Measurements from ENCODE around the gene LRRC19. TPM values are rescaled to one million over a fixed set of nuclear protein-coding genes. Genes with fewer than 3 reads are reported as not detected.
A peak's percentile ranks its signal among the peaks of the same experiment; 100 is the strongest.

LRRC19 gene
- total RNA-seq, 4 donors from 2014 or later = not detected

GRCh38 chr9:26950521-26950920 lies 55.0 kb downstream of the LRRC19 start:
- intact Hi-C loops (cut with DNase I; ENCODE audit: low total_unique reads) = no loop called here
- H3K27ac ChIP-seq = no peak overlapping the region
- TF ChIP-seq CTCF (IDR thresholded peaks at IDR 0.05) (no peak), POLR2A (IDR thresholded peaks at IDR 0.05) (no peak)

GRCh38 chr9:26949637-26950069 lies 55.8 kb downstream of the LRRC19 start:
- intact Hi-C loops (cut with DNase I; ENCODE audit: low total_unique reads) = no loop called here
- no peak for TF ChIP-seq POLR2A (IDR thresholded peaks at IDR 0.05)

More at GRCh38 chr9:26950521-26950920, 55.0 kb downstream of the LRRC19 start:
- Histone ChIP-seq H3K9me3 (no peaks in the 10 kb centered on the region), H3K36me3 (no peaks in the 10 kb centered on the region), H3K4me1 (peaks cover 0 to 2% of the 10 kb centered on the region in 2 donors), H3K4me3 (no peak overlapping the region), H3K27me3 (no peaks in the 10 kb centered on the region)
- DNase-seq = no peak

GRCh38 chr9:26947736-26948135 lies 57.7 kb downstream of the LRRC19 start:
- no peak for TF ChIP-seq POLR2A (IDR thresholded peaks at IDR 0.05)
- TF ChIP-seq CTCF (IDR thresholded peaks at IDR 0.05) = no peak
- Histone ChIP-seq H3K27ac (peak overlapping the region; percentile 97 to 98), H3K4me1 (peaks cover 0 to 4% of the 10 kb centered on the region in 2 donors), H3K27me3 (no peaks in the 10 kb centered on the region), H3K4me3 (peak overlapping the region; percentile 79 to 97), H3K36me3 (no peaks in the 10 kb centered on the region), H3K9me3 (no peaks in the 10 kb centered on the region)
- no peak for DNase-seq
- intact Hi-C loops (cut with DNase I; ENCODE audit: low total_unique reads) = no loop called here

More at GRCh38 chr9:26949637-26950069, 55.8 kb downstream of the LRRC19 start:
- no peak overlapping the region for H3K4me3 ChIP-seq
- H3K9me3 ChIP-seq = no peaks in the 10 kb centered on the region
- no peaks in the 10 kb centered on the region for H3K36me3 ChIP-seq
- H3K27me3 ChIP-seq = no peaks in the 10 kb centered on the region
- DNase-seq = no peak
- no peak overlapping the region for H3K27ac ChIP-seq
- peaks cover 0 to 4% of the 10 kb centered on the region in 2 donors for H3K4me1 ChIP-seq

GRCh38 chr9:26946753-26947727 lies 58.4 kb downstream of the LRRC19 start, which contains the start of gene PLAA:
TSS of gene PLAA (minus strand) at chr9:26947242. CDS start at chr9:26947045, 197 bp downstream.
- H3K36me3 ChIP-seq = no peaks in the 10 kb centered on the region
- H3K4me1 ChIP-seq = peaks cover 0 to 4% of the 10 kb centered on the region in 2 donors
- no peaks in the 10 kb centered on the region for H3K27me3 ChIP-seq
- intact Hi-C loops (cut with DNase I; ENCODE audit: low total_unique reads) = no loop called here
- H3K27ac ChIP-seq = peak within 1 kb of the TSS; percentile 97 to 98
- peak within 1 kb of the TSS; percentile 79 to 97 for H3K4me3 ChIP-seq
- no peaks in the 10 kb centered on the region for H3K9me3 ChIP-seq
- DNase-seq = peak; percentile 86 to 89
- TF ChIP-seq CTCF (IDR thresholded peaks at IDR 0.05) = peak in 3 of 4 experiments; percentile 6 to 44 (median 10)
- TF ChIP-seq POLR2A (IDR thresholded peaks at IDR 0.05) = peak; percentile 33 to 36

GRCh38 chr9:26945591-26945990 lies 59.9 kb downstream of the LRRC19 start:
- no peaks in the 10 kb centered on the region for H3K36me3 ChIP-seq
- no peaks in the 10 kb centered on the region for H3K9me3 ChIP-seq
- no peaks in the 10 kb centered on the region for H3K27me3 ChIP-seq
- peak overlapping the region; percentile 79 to 97 for H3K4me3 ChIP-seq
- no peak for TF ChIP-seq POLR2A (IDR thresholded peaks at IDR 0.05)
- no peak for TF ChIP-seq CTCF (IDR thresholded peaks at IDR 0.05)
- no peak for DNase-seq
- no peak overlapping the region for H3K27ac ChIP-seq
- intact Hi-C loops (cut with DNase I; ENCODE audit: low total_unique reads) = no loop called here
- H3K4me1 ChIP-seq = peaks cover 0 to 4% of the 10 kb centered on the region in 2 donors

Other genes starting within 250 kb of the LRRC19 start
- 10 to 100 TPM in 3 of 4 donors, 1 to 10 TPM in 1; 1.3 to 34.0 (median 12.3) TPM for gene CAAP1, start 112.9 kb downstream of the LRRC19 start, total RNA-seq
- gene PLAA, start 58.4 kb downstream of the LRRC19 start, total RNA-seq = 10 to 100 TPM; 11.3 to 34.8 (median 23.4) TPM
- gene IFT74, start 49.3 kb downstream of the LRRC19 start, total RNA-seq = 10 to 100 TPM; 19.1 to 31.5 (median 25.4) TPM
- gene TEK, start 103.6 kb upstream of the LRRC19 start, total RNA-seq = 10 to 100 TPM; 13.5 to 61.3 (median 34.2) TPM